GM12892 (cell line): Measurements from ENCODE around the gene IL1RN.
"Not testable (repeated sequence)": the region's sequence is repeated elsewhere in the genome, so short reads cannot be mapped to it uniquely, and the experiment has no call there.

Experiments
- POLR2A ChIP-seq: IDR thresholded peaks from 2 replicates; pipeline ENCODE4 v1.6.1; 2011; ENCODE audit warnings: low read depth, low read length, control low read depth
- POLR2AphosphoS5 ChIP-seq: IDR thresholded peaks from 2 replicates; pipeline ENCODE4 v1.6.1; 2011; ENCODE audit warnings: low read depth, low read length, control low read depth
- TAF1 ChIP-seq: IDR thresholded peaks from 2 replicates; pipeline ENCODE4 v1.6.1; 2011; ENCODE audit warnings: low read depth, mild to moderate bottlenecking, control low read depth, low read length, borderline replicate concordance

GRCh38 chr2:113096306-113096705 lies 31.1 kb upstream of the IL1RN start:
- not testable (repeated sequence) for TF ChIP-seq POLR2A, POLR2AphosphoS5, TAF1
